Measurements from ENCODE around the gene PPP1R14C.

The PPP1R14C gene

DNA sequence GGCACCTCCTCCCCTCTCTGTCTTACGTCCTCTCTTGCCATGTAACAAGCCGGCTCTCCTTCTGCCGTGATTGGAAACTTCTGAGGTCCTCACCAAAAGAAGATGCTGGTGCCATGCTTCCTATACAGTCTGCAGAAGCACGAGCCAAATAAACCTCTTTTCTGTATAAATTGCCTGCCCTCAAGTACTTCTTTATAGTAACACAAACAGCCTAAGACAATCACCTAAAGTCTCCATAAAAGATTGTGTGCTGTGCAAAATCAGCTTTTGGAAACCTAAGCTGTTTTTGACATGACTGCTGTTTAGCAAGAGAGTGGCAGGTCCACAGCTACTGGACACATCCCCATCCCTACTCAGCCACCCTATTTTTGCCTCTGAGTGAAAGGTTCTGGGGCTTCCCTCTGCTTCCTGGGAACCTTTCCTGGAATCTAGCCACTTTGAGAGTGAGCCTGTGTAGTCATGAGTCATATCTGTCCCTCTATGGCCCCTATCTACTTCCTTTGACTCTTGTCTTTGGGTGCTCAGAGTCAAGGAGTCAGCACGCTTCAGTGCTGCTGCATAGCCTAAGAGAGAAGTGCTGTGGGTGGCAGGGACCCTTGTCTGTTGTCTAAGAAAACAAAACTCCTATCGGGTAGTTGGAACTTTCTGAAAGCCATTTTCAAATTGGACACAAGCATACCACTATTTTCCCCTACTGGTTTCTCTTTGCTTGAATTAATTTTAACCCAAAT lies 110.0 kb downstream of the PPP1R14C start:
- peak; percentile 13 for DNase-seq

DNA sequence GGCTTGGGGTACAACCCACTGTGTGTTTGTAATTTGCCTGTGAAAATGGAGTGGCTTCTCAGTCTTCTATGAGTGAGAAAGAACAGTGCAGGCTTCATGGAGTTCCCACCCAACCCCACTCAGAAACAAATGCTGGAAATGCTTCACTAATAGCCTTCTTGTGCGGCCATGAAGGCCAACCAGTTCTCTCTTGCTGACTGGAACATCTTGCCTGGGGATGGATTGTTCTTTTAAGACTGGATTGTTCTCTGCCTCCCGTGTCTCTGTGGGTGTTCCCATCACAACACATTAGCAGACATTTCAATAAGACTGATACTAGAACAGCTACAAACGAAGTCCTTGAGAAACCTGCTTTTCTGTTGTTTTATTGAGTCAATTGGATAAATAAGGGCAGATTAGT lies 110.6 kb downstream of the PPP1R14C start:
- no peak for DNase-seq

DNA sequence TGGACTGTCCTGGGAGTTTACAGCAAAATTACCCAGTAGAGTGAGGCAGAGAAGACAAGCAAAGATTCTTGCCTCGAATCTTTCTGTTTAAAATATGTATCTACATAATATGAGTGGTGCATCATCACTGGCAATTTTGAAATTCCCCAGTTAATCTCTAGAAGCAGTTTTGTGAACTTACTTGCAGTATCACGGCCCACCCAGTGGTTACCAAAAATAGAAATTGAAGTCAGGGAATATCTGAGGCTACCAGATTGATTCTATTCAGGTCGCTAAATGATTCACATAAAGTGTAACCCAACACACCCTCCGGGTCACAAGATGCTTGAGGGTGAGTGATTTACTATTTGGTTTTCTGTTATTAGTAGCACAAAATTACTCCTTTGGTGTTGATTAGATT lies 111.9 kb downstream of the PPP1R14C start:
- no peak for DNase-seq

DNA sequence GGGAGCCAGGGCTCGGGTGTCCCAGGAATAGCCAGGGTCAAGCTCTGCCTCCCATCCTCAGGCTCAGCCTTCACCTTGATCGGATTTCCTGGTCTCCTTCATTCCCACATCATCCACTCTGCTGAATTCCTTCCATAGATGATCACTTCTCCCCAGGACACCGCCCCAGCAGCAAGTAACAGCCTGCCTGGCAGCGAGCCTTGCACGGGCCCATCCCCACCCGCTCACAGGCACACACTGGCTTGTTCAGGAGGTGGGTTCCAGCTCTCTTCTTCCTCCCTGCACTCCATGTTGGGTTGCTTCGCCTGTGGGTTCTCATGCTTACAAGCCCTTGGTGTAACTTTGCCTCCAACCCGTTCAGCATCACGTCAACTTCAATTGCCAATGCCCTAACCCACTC lies 113.0 kb downstream of the PPP1R14C start:
- no peak for DNase-seq

DNA sequence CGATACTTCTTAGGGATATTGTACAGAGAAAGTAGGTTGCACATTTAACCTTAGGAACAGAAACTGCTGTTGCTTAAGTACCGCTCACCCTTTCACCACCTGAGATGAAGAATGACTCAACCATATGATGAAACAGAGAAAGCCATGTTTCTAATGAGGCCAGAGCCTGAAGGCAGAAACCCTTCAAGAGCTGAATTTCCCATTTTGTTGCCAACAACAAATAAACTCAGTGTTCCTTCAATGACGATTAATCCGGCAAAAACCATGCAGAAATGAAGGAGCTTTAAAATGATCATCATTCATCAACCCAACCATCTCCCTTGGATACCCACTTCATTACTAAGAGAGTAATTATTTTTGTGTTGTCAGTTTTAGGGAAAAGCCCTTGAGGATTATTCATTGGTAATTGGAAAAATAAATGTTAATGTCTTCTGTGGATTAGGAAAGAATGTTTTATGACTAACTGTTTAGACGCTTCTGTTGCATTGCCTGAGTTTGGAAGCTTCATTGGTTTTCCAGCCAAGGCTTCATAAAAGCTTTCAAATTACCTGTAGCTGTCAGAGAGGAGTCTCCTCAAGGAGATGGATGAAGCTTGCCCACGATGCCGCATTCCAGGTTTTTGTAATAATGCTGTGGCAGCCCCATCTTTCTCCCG lies 113.9 kb downstream of the PPP1R14C start:
- peak; percentile 27 for DNase-seq

DNA sequence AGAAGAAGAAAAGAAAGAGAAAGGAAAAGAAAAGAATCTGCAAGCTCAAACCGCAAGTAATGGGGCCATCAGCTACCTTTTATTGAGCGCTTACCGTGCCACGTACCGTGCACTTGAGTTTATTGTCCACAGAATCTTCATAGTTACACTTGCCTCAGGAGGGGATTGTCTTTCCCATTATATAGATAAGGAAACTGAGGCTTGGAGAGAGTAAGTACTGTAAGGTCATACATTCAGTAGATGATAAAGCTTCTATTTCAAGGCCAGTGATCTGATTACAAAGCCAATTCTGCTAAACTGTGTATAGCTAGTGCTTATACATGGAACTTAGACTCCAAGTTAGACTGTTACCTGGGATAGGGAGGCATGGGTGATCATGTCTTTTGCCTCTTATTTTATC lies 115.5 kb downstream of the PPP1R14C start:
- no peak for DNase-seq

DNA sequence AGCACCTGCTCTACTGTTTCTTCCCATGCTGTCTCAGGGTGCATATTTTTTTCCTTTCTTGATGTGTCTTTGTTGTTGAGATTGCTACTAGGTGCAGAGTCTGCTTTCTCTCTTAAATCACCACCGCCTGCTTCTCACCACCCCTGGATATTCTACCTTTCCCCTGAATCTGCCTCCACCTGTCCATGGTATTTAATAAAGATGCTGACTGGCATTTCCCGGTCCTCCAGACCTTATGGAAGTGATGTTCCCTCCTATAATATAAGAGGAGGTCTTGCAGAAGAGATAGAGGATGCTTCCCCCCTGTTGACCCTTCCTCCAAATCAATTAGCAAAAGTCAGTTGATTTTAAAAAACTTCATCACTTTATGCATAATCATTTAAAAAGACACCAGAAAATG lies 118.1 kb downstream of the PPP1R14C start:
- no peak for DNase-seq

DNA sequence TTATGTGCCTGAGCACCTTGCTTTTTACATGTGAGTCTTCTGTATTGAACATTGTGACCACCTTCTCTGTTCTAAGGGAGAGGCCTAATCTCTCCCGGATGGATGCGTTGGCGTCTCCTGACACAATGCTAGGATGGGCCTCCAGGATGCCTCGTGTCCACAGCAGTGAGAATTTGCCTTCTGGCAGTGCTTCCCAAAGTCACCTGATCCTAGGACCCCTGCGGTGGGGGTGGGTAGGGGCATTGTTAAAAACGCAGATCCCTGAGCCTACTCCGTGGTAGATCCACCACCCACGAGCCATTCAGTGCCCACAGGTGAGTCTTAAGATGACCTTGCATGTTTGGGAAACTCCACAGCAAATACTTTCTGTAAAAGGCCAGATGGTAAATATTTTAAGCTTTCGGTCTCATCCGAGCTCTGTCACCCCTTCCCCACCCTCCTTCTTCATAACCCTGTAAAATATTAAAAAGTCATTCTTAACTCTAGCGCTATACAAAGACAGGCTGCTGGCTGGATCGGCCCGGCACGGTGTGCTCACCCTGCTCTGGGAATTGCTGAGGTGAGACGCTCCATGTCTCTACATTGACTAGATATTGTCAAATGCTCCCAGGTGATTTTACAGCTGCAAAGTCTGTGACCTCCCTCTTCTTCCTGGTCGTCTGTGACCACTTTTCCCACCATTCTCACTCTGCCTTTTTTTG lies 119.3 kb downstream of the PPP1R14C start:
- DNase-seq, result no peak

DNA sequence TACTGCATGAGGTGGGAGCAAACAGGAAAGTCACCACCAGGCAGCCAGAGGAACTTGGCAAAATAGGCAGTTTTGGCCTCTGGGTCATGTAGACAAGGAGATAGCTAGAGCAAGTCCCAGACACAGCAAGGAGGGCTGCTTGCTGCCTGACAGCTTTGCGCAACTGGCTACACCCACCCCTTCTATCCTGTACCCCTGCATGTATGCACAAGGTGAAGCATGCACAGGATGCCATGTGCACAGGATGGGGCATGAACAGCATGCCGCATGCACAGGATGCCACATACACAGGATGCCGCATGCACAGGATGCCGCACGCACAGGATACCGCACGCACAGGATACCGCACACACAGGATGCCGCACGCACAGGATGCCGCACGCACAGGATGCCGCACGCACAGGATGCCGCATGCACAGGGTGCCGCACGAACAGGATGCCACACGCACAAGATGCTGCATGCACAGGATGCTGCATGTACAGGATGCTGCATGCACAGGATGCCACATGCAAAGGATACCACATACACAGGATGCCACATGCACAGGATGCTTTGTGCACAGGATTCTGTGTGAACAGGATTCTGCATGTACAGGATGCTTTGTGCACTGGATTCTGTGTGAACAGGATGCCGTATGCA lies 121.0 kb downstream of the PPP1R14C start:
- no peak for DNase-seq

DNA sequence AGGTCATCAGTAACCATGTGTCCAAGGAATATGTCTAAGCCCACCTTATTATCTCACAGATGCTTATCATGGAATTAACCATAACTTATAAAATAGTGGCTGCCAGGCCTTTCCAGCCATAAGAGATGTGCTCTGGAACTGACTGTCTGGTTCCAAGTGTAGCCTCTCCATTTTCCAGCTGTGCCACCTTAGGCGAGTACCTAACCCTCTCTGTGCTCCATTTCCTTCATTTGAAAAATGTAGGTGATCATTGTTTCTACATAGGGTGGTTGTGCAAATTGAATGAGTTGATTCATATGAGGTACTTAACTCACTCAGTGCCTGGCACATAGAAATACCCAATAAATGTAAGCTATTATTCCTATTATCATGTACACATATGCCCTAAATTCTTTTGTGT lies 123.5 kb downstream of the PPP1R14C start:
- no peak for DNase-seq

DNA sequence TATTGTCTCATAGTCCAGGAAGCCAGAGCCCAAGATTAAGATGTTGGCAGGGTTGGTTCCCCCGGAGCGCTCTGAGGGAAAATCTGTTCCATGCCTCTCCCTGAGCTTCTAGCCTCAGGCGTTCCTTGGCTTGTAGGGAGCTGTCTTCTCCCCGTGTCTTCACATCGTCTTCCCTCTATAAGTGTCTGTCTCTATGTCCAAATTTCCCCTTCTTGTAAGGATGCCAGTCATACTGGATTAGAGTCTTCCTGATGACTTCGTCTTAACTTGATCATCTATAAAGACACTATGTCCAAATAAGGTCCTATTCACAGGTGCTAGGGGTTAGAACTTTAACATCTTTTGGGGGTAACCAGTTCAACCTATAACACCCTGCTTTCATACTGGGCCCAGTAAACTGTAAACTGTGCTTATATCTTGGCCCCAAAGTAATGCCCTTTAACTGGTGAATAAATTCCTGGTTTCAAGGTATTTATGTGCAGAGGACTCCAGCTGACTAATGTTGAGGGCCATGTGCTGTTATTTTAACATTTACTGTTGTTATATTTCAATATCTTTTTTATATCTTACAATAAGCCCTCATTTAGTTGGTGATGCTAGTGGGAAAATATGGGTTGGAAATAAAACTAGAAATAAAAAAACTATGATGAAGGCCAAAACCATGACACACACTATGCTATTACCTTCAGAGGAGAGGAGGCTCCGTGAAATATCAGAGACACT lies 124.3 kb downstream of the PPP1R14C start:
- no peak for DNase-seq

DNA sequence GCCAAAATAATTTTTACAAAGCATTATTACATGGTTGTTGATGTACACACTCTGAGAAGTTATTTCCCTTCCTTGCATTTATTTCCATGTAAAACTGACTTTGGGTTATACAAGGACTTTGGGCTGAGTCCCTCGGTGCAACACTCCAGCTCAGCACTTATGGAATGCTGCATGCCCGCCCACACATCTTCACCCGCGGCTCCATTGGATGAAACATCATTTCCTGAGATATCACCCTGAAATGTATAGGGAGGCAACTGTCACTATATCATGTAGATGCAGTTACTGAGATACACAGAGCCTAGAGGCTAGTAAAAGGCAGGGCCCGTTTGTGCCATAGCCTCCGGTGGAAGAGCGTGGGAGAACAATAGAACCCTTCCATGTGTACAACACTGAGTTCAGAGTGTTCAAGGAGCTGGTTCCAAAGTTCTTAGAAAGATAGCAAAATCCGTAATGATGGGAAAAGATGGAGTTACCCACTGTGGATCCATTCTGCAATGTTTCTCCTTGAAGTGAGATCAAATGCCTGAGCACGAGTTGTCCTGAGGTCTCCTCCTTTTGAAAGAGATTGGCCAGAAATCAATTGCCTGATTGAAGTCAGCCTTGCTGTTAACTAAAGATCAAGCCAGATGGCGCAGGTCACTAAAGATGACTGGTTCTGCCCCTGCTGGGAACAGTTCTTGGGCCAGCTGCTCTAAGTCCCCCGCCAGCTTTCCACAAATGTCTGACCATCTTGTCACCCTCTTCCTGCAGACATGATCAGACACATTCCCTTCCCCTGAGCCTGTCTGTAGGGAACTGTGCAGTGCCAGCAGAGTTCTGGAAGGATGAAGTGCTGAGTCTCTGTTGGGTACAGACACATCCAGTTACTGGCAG lies 125.1 kb downstream of the PPP1R14C start:
- no peak for DNase-seq

DNA sequence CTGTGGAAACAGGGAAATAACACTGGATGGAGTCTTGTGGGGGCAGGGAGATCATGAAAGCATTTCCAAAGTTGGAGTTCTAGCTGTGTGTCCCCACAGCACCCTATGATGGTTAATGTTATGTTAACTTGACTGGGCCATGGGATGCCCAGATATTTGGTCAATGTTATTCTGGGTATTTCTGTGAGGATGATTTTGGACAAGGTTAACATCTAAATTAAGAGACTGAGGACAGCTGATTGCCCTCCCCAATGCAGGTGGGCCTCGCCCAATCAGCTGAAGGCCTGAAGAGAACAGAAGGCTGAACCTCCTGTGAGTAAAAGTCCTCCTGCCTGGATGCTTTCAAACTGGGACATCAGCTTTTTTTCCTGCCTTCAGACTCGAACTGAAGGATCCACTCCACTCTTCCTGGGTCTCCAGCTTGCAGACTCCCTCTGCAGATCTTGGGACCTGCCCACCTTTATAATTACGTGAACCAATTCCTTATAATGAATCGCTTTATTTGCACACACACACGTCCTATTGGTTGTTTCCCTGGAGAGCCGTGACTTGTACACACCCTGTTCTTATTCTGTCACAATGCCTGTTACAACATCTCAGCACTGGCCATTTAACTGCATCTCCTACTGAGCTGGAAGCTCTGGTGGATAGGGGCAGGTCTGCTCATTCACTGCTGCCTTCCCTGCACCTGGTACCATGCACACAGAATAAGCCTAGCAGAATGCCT lies 126.4 kb downstream of the PPP1R14C start:
- no peak for DNase-seq

DNA sequence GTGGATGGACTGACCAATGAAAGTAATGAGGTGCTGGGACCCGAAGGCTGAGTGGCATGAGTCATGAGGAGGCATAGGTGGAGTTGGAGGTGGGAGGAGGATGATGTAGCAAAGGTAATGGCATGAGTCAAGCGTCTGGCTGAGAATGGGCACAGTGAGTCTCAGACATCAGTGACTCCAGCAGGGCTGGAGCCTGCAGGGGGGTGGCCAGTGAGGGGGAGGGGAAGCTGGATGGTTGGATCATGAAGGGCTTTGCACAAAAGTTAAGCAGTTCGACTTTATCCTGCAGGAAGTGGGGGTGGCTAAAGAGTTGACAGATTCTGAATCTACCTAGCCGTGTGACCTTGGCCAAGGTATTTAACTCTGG lies 127.0 kb downstream of the PPP1R14C start:
- DNase-seq, result no peak

DNA sequence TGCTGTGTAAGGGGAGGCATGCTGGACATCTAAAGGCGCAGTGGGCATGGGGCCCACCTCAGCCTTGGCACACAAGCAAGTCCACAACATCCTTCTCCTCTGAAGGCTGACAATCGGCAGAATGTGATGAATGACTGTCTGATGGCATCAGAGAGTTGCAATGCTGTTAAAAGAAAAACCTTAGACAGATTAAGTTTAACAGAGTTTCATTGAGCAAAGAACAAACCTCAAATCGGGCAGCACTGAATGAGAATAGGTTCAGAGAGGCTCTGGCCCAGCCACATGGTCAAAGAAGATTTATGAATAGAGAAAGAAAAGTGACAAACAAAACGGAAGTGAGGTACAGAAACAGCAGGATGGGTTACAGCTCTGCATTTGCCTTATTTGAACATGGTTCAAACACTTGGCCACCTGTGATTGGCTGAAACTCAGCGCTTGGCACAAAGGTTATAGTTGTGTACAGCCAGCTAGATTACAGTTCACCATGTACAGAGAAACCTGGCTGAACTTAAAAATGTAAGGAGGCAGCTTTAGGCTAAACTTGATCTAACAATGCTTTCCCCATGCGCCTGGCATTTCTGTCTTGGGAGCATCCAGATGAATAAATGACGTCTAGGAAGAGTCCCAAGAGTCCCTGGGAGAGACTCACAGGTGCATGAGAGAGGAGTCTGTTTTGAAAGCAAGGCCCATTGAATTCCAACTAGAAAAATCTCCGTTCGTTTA lies 127.6 kb downstream of the PPP1R14C start:
- DNase-seq, result no peak

DNA sequence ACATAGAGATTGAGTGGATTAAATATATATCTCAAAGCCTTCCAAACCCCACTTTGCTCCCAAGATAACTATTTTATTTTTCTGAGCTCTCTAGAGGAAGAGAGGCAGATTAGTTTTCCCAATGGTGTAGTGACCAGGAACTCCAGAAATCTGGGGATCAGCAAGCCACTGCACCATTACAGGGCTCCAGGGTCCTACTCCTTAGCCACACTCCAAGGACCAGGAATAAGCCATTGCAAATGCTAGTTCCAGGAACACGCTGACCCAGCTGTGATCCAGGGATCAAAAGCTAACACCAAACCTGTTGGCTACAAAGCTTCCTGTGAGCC lies 128.3 kb downstream of the PPP1R14C start:
- no peak for DNase-seq

DNA sequence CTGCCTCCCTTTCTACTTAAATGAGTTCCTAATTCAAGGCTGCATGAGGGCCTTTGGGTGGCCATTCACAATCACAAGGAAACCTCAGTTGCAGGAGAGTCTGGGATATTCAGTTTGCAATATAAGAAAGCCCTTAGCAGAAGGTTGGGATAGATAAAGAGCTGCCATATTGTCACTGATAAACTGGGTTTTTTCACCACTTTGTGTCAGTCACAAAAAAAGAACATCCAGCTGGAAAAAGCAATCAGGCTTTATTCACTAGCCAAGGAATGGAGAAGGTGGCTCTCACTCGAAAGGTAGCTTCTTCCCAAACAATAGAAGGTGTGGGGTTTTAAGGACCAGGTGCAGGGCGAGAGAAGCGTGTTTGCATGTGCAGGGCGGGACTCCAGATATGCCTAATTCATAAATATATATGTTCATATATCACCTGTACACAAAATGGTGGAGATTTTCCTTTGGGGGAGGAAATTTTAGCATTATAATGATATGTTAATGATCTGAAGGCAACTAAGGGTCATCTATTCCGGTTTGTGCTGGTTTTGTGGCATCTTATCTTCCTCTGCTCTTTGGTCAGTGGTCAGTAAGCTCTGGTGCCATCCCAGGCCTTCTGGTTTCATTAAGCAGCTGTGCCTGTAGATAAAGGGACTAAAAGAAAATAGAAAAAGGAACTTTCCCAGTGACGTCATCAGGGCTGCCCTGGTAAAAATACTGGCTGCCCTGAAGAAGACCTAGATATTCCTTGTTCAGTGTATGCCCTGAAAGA lies 128.8 kb downstream of the PPP1R14C start:
- no peak for DNase-seq

DNA sequence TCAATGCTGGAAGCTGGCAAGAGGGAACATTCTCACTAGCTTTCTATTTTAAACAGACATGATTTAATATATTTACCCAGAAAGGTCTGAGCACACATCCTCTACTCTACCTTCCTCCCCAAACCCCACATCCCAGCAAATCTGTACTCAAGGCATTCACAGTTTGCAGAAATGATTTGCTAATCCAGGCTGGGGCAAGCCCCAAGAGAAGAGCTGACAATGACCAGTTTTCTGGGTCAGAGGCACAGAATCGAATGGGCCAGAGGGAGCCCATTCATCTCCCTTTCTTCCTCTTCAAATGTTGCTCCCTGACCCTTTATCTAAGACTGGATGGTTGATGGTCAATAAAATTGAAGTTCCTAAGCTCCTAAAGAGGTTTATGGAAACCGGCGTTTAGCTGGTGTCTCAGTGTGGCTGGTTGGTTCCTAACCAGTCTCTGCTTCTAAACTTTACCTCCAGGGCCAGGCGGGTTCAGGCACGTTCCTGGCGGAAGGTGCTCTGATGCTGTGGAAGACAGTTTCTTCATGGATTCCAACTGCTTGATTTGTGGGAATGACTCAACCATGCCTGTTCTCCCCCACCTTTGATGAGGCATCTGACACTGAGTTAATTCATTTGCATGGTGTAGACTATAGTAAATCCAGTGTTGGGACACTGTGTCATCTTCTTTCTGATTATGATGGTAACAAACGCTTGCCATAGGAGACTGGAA lies 129.6 kb downstream of the PPP1R14C start:
- DNase-seq, result no peak

DNA sequence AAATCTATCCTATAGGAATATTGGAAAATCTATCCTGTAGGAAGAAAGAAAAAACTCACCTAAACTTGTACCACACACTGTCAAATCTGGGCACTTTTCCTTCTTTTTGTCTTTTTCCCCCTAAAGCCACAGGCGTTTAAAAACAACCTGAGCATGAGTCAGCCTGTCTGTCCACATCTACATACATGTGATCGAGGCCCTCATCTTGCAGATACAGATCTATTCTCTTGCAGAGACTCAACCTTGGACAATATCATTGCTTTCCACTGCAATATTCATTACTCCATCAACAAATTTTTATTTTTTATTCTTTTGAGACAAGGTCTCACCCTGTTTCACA lies 130.1 kb downstream of the PPP1R14C start:
- no peak for DNase-seq

Data from DMS79 (cell line).